Measurements from ENCODE around the gene RUBCNL.

DNA sequence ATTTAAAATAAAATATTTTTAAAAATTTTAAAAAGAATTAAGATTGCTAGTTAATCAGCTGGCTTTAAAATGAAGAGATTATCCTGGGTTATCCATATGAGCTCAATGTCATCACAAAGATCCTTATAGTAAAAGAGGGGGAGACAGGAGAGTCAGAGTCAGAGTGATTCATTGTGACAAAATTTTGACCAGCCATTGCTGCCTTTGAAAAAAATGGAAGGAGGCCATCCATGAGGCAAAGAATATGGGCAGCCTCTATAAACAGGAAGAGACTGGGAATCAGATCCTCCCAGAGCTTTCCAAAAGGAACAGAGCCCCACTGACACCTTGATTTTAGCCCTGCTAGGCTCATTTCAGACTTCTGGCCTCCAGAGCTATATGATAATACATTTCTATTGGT lies 9.3 kb upstream of the RUBCNL start:
- TF ChIP-seq, protein P1, sequence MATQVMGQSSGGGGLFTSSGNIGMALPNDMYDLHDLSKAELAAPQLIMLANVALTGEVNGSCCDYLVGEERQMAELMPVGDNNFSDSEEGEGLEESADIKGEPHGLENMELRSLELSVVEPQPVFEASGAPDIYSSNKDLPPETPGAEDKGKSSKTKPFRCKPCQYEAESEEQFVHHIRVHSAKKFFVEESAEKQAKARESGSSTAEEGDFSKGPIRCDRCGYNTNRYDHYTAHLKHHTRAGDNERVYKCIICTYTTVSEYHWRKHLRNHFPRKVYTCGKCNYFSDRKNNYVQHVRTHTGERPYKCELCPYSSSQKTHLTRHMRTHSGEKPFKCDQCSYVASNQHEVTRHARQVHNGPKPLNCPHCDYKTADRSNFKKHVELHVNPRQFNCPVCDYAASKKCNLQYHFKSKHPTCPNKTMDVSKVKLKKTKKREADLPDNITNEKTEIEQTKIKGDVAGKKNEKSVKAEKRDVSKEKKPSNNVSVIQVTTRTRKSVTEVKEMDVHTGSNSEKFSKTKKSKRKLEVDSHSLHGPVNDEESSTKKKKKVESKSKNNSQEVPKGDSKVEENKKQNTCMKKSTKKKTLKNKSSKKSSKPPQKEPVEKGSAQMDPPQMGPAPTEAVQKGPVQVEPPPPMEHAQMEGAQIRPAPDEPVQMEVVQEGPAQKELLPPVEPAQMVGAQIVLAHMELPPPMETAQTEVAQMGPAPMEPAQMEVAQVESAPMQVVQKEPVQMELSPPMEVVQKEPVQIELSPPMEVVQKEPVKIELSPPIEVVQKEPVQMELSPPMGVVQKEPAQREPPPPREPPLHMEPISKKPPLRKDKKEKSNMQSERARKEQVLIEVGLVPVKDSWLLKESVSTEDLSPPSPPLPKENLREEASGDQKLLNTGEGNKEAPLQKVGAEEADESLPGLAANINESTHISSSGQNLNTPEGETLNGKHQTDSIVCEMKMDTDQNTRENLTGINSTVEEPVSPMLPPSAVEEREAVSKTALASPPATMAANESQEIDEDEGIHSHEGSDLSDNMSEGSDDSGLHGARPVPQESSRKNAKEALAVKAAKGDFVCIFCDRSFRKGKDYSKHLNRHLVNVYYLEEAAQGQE (IDR thresholded peaks at IDR 0.05; ENCODE audit: unreplicated experiment): no peak
- TF ChIP-seq, protein P2, sequence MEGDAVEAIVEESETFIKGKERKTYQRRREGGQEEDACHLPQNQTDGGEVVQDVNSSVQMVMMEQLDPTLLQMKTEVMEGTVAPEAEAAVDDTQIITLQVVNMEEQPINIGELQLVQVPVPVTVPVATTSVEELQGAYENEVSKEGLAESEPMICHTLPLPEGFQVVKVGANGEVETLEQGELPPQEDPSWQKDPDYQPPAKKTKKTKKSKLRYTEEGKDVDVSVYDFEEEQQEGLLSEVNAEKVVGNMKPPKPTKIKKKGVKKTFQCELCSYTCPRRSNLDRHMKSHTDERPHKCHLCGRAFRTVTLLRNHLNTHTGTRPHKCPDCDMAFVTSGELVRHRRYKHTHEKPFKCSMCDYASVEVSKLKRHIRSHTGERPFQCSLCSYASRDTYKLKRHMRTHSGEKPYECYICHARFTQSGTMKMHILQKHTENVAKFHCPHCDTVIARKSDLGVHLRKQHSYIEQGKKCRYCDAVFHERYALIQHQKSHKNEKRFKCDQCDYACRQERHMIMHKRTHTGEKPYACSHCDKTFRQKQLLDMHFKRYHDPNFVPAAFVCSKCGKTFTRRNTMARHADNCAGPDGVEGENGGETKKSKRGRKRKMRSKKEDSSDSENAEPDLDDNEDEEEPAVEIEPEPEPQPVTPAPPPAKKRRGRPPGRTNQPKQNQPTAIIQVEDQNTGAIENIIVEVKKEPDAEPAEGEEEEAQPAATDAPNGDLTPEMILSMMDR (conservative IDR thresholded peaks at IDR 0.05; ENCODE audit: low read depth in 2 of 2): no peak
- TF ChIP-seq POLR2AphosphoS5 (IDR thresholded peaks at IDR 0.05; ENCODE audit: low read depth): no peak
- TF ChIP-seq, protein P3, sequence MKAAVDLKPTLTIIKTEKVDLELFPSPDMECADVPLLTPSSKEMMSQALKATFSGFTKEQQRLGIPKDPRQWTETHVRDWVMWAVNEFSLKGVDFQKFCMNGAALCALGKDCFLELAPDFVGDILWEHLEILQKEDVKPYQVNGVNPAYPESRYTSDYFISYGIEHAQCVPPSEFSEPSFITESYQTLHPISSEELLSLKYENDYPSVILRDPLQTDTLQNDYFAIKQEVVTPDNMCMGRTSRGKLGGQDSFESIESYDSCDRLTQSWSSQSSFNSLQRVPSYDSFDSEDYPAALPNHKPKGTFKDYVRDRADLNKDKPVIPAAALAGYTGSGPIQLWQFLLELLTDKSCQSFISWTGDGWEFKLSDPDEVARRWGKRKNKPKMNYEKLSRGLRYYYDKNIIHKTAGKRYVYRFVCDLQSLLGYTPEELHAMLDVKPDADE (IDR thresholded peaks at IDR 0.05): no peak
- no peak for TF ChIP-seq EZH2 (IDR thresholded peaks at IDR 0.05; ENCODE audit: low read depth, unreplicated experiment)
- no peak for TF ChIP-seq NANOG (IDR thresholded peaks at IDR 0.05; ENCODE audit: borderline replicate concordance)
- no peak for TF ChIP-seq JUNB (IDR thresholded peaks at IDR 0.05; ENCODE audit: unreplicated experiment)
- no peak for TF ChIP-seq CREB1 (CRISPR knock-in tag; IDR thresholded peaks at IDR 0.05; ENCODE audit: low read depth)
- no peak for TF ChIP-seq EZH2phosphoT487 (IDR thresholded peaks at IDR 0.05; ENCODE audit: unreplicated experiment)
- no peak for TF ChIP-seq ZNF114 (CRISPR knock-in tag; IDR thresholded peaks at IDR 0.05)
- TF ChIP-seq STAT1 (IDR thresholded peaks at IDR 0.05; ENCODE audit: unreplicated experiment): no peak
- TF ChIP-seq ZNF331 (CRISPR knock-in tag; IDR thresholded peaks at IDR 0.05; ENCODE audit: low read depth): no peak
